K562 treated with DMSO at 1 percent for 24 hours (cell line): ENCODE measurements around the gene NDUFS2. TPM values are rescaled to one million over a fixed set of nuclear protein-coding genes. Genes with fewer than 3 reads are reported as not detected.

Experiments
- total RNA-seq: library from RNA; unstranded; fragments of 300-600 nt; gene quantifications from 2 replicates; pipeline ENCODE4 v1.2.3, GENCODE V29; 2022; ENCODE audit warnings: low read depth; ENCODE audit not compliant: insufficient read depth

Gene NDUFS2
- total RNA-seq: 86.9 and 97.5 TPM in 2 replicates

DNA sequence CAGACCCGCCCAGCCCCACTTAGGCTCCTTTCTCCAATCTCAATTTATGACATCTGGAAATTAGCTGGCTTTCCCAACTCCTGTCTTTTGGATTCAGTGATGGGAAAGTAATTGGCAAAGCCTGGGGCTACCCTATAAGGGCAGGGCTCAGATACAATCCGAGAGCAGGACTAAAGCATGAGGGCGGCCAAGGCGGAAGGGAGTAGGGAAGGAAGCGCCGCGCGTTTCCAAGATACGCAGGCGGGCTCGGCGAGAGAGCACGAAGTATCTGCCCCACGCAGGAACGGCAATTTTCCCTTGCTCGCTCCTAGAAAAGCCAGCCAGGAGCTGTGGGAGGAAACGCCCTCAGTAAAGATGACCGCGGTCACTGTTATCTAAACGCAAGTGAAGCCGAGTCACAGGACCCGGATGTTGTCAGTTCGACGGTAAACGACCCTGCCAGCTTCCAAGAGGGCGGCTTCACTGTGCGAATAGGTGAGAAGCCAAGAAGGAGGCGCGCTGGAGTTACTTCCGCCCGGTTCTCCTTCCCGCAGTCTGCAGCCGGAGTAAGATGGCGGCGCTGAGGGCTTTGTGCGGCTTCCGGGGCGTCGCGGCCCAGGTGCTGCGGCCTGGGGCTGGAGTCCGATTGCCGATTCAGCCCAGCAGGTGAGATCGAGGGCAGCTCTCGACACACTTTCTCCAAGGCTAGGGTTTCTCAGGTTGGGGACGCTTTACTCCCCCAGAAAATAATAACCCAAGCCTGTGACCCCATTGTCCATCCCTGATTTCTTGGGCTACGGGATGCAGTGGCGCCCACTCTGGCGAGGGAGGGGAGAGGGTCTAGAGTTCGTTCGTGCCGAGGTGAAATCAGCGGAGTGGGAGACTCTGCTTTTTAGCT, at the start of gene NDUFS2:
TSS of gene NDUFS2 (plus strand) at position 532 of the 877 bp plus-strand sequence. CDS start at position 551, 19 bp downstream.

DNA sequence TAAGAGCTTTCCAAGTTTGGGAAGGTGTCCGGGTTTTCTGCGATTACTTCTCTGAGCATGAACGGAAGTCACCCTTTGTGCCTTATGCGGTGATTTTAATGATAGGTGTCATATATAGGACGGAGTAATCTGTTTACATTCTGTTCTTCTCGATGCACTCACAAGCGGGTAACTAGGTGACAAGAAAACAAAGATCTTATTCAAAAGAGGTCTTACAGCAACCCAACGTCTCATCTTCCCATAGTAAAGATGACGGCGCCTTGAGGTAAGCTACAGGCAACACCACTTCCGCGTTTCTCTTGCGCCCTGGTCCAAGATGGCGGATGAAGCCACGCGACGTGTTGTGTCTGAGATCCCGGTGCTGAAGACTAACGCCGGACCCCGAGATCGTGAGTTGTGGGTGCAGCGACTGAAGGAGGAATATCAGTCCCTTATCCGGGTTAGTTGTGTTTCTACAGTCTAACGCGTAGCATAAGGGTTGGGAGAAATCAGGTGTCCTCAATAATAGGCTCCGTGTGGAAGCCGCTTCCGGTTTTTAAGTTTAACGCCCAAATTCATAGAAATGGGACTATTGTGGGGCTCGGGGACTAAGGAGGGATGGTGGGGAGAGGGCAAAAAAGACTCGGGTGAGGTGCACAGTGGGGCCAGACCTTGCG, 48.4 kb upstream of the NDUFS2 start, which contains the start of gene UFC1:
TSS of gene UFC1 (plus strand) at position 297 of the 656 bp plus-strand sequence. CDS start at position 317, 20 bp downstream.

GRCh38 chr1:161159087-161159912, 42.9 kb upstream of the NDUFS2 start, which contains the start of gene USP21:
Gene USP21 (plus strand): TSS chr1:161159500. CDS start chr1:161160641, 1,141 bp downstream.

GRCh38 chr1:161165742-161166668, 36.2 kb upstream of the NDUFS2 start, which contains the start of gene PPOX:
Gene PPOX (plus strand): TSS chr1:161166426. CDS start chr1:161166848, 422 bp downstream.

GRCh38 chr1:161177112-161177935, 24.8 kb upstream of the NDUFS2 start, which contains the start of gene B4GALT3:
Gene B4GALT3 (minus strand): TSS chr1:161177507. CDS start chr1:161176060, 1,447 bp downstream.

DNA sequence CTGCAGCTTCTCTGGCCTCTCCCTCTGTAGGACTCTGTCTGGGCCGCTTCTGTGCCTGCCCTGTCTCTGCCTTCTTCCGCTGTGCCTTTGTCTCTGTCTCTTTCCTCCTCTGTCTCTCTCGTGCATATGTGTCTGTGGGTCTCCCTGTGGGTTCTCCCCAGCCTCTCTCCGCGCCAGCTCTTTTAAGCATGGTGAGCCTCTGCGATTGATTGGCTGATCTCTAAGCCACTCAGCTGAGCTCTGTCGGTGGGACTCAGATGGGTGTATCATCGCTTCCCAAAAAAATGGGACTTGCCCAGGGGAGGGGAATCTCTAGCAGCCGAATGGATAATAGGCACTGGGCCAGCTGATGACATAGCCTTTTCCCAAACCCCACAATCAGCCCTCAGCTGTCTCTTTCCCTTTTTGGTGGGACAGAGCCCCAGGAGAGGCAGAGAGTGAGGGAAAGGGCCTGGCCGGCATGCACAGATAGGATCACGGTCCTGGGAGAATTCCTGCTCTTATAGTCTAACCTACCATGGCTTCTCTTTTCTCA, 3.2 kb upstream of the NDUFS2 start, which contains the start of gene ADAMTS4:
TSS of gene ADAMTS4 (minus strand) at position 158 of the 535 bp plus-strand sequence. CDS start 427 bp downstream, outside the sequence.

DNA sequence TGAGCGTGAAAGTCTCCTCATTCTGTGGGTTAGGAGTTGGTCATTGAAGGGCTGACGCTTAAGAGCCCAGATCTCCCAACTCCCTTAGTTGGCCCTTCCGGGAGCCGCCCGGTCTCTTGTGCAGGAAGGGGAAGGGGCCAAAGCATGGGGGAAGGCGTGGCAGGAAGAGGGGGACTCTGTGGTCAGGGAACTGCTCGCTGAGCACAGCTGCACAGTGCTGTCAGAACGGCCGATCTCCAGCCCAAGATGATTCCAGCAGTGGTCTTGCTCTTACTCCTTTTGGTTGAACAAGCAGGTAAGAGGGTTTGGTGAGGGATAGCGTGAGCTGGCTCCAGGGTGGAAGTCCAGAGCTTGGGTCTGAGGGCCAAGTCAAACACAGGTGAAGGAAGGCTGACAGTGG, 12.9 kb downstream of the NDUFS2 start, which contains the start of gene FCER1G:
TSS of gene FCER1G (plus strand) at position 220 of the 400 bp plus-strand sequence. CDS start at position 247, 27 bp downstream.

GRCh38 chr1:161225534-161226319, 23.6 kb downstream of the NDUFS2 start, which contains the start of gene TOMM40L:
Gene TOMM40L (plus strand): TSS chr1:161226060. CDS start chr1:161226490, 430 bp downstream.

DNA sequence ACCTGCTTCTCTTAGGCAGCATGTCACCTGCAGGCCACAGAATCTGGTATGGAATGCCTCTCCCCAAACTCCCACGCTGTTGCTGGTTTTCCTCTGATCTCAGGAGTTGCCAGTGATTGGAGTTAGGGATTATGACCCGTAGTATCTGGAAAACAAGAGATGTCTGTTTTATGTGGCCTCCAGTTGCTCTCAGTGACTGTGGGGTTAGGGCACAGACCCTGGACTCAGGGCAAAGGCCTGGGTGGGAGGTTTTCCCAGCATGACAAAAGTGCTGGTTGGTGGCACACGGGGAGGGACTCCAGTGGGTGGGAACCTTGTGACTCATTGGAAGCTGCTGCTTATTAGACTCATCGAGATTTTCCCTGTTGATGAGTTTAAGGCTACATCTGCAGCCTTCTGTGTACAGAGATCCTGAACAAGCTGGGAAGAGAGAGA, 35.9 kb downstream of the NDUFS2 start, which contains the start of gene NR1I3:
TSS of gene NR1I3 (minus strand) at position 165 of the 435 bp plus-strand sequence. CDS start 1,638 bp downstream, outside the sequence.

DNA sequence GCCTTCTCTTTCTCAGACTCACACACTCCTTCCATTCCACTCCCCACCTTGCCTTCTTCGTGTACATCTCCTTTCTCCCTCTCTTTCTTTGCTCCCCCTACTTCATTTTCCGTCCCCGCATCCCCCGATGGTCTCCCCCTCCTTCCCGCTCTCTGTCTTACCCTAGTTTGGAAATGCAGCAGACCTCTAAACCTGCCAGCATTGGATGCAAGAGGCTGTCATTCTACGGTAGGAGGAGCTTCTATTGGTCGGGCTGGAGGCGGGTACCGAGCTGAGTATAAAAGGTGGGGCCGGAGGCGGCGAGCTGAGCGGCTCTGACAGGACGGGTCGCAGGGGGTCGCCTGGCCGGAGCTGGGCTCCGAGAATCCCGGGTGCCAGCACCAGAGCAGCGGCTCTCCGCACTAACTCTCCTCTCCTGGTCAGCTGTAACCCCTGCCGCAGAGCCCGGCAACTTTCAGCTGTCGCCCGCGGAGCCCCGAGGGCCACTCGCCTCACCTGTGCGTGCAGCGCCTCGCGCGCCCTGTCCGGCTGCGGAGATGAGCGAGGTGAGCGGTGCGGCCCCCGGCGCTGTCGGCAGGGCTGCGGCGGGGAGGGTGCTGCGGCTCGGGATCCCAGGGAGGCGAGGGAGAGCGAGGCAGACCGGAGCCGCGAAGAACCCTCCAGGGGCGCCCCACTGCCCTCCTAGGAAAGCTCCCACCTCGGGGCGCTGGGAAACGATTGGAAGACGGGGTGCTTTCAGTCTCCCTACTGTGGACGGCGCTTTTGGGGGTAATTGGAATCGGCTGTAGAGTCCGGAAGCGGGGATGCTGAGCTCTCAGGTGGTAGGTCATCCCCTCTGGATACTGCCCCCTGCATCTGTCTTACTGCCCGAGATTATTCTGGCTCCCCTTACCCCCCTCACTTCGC, 56.5 kb downstream of the NDUFS2 start, which contains the start of gene PCP4L1:
TSS of gene PCP4L1 (plus strand) at position 307 of the 906 bp plus-strand sequence. CDS start at position 537, 230 bp downstream.

Other genes starting within 250 kb of the NDUFS2 start
- not detected in 2 replicates for gene ITLN2, start 247.6 kb upstream of the NDUFS2 start, total RNA-seq
- 44.7 and 49.1 TPM in 2 replicates for gene F11R, start 181.2 kb upstream of the NDUFS2 start, total RNA-seq
- gene TSTD1, start 163.4 kb upstream of the NDUFS2 start, total RNA-seq: not detected in 2 replicates
- gene USF1, start 156.4 kb upstream of the NDUFS2 start, total RNA-seq: 61.4 and 67.8 TPM in 2 replicates
- gene ARHGAP30, start 132.5 kb upstream of the NDUFS2 start, total RNA-seq: 0.14 and 0.21 TPM in 2 replicates
- not detected in 2 replicates for gene NECTIN4, start 112.8 kb upstream of the NDUFS2 start, total RNA-seq
- not detected in 2 replicates for gene KLHDC9, start 104.0 kb upstream of the NDUFS2 start, total RNA-seq
- gene PFDN2, start 84.3 kb upstream of the NDUFS2 start, total RNA-seq: 154 and 160 TPM in 2 replicates
- gene NIT1, start 84.3 kb upstream of the NDUFS2 start, total RNA-seq: 44.0 and 47.1 TPM in 2 replicates
- 37.3 and 40.2 TPM in 2 replicates for gene DEDD, start 69.7 kb upstream of the NDUFS2 start, total RNA-seq
- gene UFC1, start 48.4 kb upstream of the NDUFS2 start, total RNA-seq: 79.8 and 89.5 TPM in 2 replicates
- gene USP21, start 42.9 kb upstream of the NDUFS2 start, total RNA-seq: 19.6 and 23.4 TPM in 2 replicates
- 43.4 and 44.1 TPM in 2 replicates for gene PPOX, start 35.9 kb upstream of the NDUFS2 start, total RNA-seq
- 77.4 and 78.2 TPM in 2 replicates for gene B4GALT3, start 24.9 kb upstream of the NDUFS2 start, total RNA-seq
- 1.3 and 2.1 TPM in 2 replicates for gene ADAMTS4, start 3.3 kb upstream of the NDUFS2 start, total RNA-seq
- gene FCER1G, start 12.9 kb downstream of the NDUFS2 start, total RNA-seq: 2.4 TPM in 1 of 2 replicates, not detected in the other
- gene APOA2, start 21.3 kb downstream of the NDUFS2 start, total RNA-seq: not detected in 2 replicates
- 18.4 and 18.8 TPM in 2 replicates for gene TOMM40L, start 23.7 kb downstream of the NDUFS2 start, total RNA-seq
- gene NR1I3, start 35.8 kb downstream of the NDUFS2 start, total RNA-seq: 0.82 and 0.86 TPM in 2 replicates
- not detected in 2 replicates for gene PCP4L1, start 56.4 kb downstream of the NDUFS2 start, total RNA-seq
- 6.4 and 6.8 TPM in 2 replicates for gene MPZ, start 107.6 kb downstream of the NDUFS2 start, total RNA-seq
- gene SDHC, start 112.0 kb downstream of the NDUFS2 start, total RNA-seq: 132 and 172 TPM in 2 replicates
- gene CFAP126, start 165.5 kb downstream of the NDUFS2 start, total RNA-seq: not detected in 2 replicates